Breast epithelium (tissue), 4 donors: ENCODE results near the gene PSMD1. TPM values are rescaled to one million over a fixed set of nuclear protein-coding genes. Genes with fewer than 3 reads are reported as not detected.

Experiments
- DNase-seq, 2 donors: peaks; one replicate each; pipeline ENCODE4 v3.0.0-alpha.2; 2019; ENCODE audit warnings: low spot score in 2 of 2
- H3K27ac ChIP-seq, 2 donors: fragments of 200-600 bp; sonication (generic) in 1 of 2; one replicate each; pipeline ENCODE4 v1.5.1; 2016 to 2019; ENCODE audit warnings: mild to moderate bottlenecking in 1 of 2
- H3K27me3 ChIP-seq, 2 donors: fragments of 200-600 bp; sonication (generic) in 1 of 2; one replicate each; pipeline versions ENCODE4 v1.5.1 to v1.6.0; 2017 to 2019; ENCODE audit warnings: control low read depth in 1 of 2, mild to moderate bottlenecking in 1 of 2
- H3K36me3 ChIP-seq: fragments of 200-600 bp; one replicate; pipeline ENCODE4 v1.5.1; 2019
- H3K4me1 ChIP-seq, 2 donors: fragments of 200-600 bp; sonication (generic); one replicate each; pipeline ENCODE4 v1.5.1; 2016 to 2019; ENCODE audit warnings: control low read depth in 1 of 2
- H3K4me3 ChIP-seq, 3 donors: fragments of 200-600 bp; sonication (generic); 1 replicate in 2 of 3; 2 replicates in 1 of 3; pipeline ENCODE4 v1.5.1; 2016 to 2019; ENCODE audit warnings: mild to moderate bottlenecking in 3 of 3, moderate library complexity in 2 of 3
- H3K9me3 ChIP-seq, 2 donors: fragments of 200-600 bp; sonication (generic) in 1 of 2; one replicate each; pipeline ENCODE4 v1.5.1; 2016 to 2019; ENCODE audit warnings: control low read depth in 1 of 2
- POLR2A ChIP-seq: fragments of 450-650 bp; IDR thresholded peaks from one replicate; pipeline ENCODE4 v1.6.1; 2016; ENCODE audit warnings: antibody characterized with exemption, mild to moderate bottlenecking, moderate library complexity
- POLR2AphosphoS5 ChIP-seq, 3 donors: sonication (generic); formaldehyde crosslinking; IDR thresholded peaks; one replicate each; pipeline ENCODE4 v1.6.1; 2017; ENCODE audit warnings: antibody characterized with exemption in 3 of 3
- intact Hi-C: fragments of 100-400 bp; cut with DNase I; formaldehyde crosslinking; loops from one replicate; pipeline ENCODE4 v1.15.1; 2023; ENCODE audit warnings: low total_unique reads
- total RNA-seq, 3 donors: library from RNA; depleted of rRNA; stranded (reverse); fragments of >200 nt; gene quantifications; one replicate each; pipeline ENCODE4 v1.1.0, GENCODE V29; 2016
- TF ChIP-seq, protein P1 (sequence below), 3 donors: fragments of 450-650 bp; IDR thresholded peaks; one replicate each; pipeline ENCODE4 v1.5.1; 2016 to 2017; ENCODE audit warnings: antibody characterized with exemption in 3 of 3, mild to moderate bottlenecking in 3 of 3, moderate library complexity in 3 of 3

PSMD1 gene
- total RNA-seq, 3 donors from 2014 or later, result 63.8 to 73.0 (median 69.2) TPM

GRCh38 chr2:231126123-231126522 lies 69.5 kb downstream of the PSMD1 start:
- Histone ChIP-seq H3K4me3 (no peak overlapping the region), H3K9me3 (no peaks in the 10 kb centered on the region), H3K27me3 (no peaks in the 10 kb centered on the region), H3K36me3 (no peaks in the 10 kb centered on the region), H3K27ac (no peak overlapping the region), H3K4me1 (peaks cover 0 to 8% of the 10 kb centered on the region in 2 donors)
- DNase-seq, result no peak
- no peak for TF ChIP-seq POLR2AphosphoS5 (IDR thresholded peaks at IDR 0.05)
- intact Hi-C loops, result no loop called here

DNA sequence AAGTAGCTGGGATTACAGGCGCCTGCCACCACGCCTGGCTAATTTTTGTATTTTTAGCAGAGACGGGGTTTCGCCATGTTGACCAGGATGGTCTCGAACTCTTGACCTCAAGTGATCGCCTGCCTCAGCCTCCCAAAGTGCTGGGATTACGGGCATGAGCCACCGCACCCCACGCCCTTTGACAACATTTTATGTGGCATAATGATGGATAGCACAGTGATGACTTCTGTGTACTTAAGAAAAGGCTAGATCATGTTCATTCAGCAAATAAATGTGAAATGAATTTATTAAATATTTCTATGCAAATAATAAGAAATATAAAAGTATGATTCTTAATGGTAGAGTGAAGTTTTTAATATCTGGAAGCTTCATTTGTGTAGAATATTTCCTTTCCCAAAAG lies 70.8 kb downstream of the PSMD1 start:
- Histone ChIP-seq H3K27me3 (no peaks in the 10 kb centered on the region), H3K36me3 (no peaks in the 10 kb centered on the region), H3K4me1 (peaks cover 0 to 8% of the 10 kb centered on the region in 2 donors), H3K4me3 (no peak overlapping the region), H3K9me3 (no peaks in the 10 kb centered on the region), H3K27ac (no peak overlapping the region)
- intact Hi-C loops, result no loop called here
- no peak for DNase-seq
- TF ChIP-seq, protein P1, sequence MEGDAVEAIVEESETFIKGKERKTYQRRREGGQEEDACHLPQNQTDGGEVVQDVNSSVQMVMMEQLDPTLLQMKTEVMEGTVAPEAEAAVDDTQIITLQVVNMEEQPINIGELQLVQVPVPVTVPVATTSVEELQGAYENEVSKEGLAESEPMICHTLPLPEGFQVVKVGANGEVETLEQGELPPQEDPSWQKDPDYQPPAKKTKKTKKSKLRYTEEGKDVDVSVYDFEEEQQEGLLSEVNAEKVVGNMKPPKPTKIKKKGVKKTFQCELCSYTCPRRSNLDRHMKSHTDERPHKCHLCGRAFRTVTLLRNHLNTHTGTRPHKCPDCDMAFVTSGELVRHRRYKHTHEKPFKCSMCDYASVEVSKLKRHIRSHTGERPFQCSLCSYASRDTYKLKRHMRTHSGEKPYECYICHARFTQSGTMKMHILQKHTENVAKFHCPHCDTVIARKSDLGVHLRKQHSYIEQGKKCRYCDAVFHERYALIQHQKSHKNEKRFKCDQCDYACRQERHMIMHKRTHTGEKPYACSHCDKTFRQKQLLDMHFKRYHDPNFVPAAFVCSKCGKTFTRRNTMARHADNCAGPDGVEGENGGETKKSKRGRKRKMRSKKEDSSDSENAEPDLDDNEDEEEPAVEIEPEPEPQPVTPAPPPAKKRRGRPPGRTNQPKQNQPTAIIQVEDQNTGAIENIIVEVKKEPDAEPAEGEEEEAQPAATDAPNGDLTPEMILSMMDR (IDR thresholded peaks at IDR 0.05), result no peak

DNA sequence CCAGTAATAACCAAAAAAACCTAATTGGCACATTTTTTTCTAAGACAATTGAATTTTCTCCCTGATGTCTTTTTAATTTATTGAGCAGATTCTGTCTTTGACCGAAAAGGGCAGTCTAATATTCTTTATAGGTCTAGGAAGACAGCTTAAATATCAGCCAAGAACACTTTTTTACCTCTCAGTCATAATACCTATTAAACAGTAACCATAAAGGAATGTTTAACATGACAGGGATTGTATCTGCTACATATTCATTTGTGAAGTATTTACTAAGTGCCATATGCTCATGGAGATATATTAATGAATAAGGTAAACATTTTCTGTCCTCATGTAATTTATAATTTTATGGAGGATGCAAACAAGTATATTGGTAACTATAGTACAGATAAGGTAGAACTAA lies 71.3 kb downstream of the PSMD1 start:
- TF ChIP-seq, protein P1 (IDR thresholded peaks at IDR 0.05), result no peak
- Histone ChIP-seq H3K9me3 (no peaks in the 10 kb centered on the region), H3K27ac (no peak overlapping the region), H3K27me3 (no peaks in the 10 kb centered on the region), H3K4me1 (peaks cover 0 to 8% of the 10 kb centered on the region in 2 donors), H3K4me3 (no peak overlapping the region), H3K36me3 (no peaks in the 10 kb centered on the region)
- DNase-seq, result no peak
- intact Hi-C loops, result no loop called here

DNA sequence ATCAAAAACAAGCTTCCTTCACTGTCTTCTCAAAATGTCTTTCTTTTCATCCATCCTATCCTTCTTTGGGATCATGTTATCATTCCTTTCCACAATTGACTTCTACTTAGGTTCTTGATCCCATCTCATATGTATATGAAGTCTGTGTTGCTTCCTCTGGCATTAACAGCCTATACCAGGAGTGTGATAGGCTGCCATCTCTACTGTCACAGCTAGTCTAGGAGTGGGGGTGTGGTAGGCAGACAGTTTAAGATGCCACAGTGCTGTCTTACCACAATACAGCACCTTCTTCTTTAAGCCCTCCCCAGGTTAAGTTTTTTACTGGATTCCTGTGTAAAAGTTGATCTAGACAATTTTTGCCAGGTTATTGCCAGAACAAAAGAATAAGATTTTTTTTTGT lies 71.9 kb downstream of the PSMD1 start:
- H3K4me3 ChIP-seq, result no peak overlapping the region
- TF ChIP-seq, protein P1 (IDR thresholded peaks at IDR 0.05), result no peak
- no peak for TF ChIP-seq POLR2AphosphoS5 (IDR thresholded peaks at IDR 0.05)
- TF ChIP-seq POLR2A, result no peak
- no peaks in the 10 kb centered on the region for H3K27me3 ChIP-seq
- H3K27ac ChIP-seq, result no peak overlapping the region
- no peaks in the 10 kb centered on the region for H3K9me3 ChIP-seq
- H3K36me3 ChIP-seq, result no peaks in the 10 kb centered on the region
- peaks cover 0 to 3% of the 10 kb centered on the region in 2 donors for H3K4me1 ChIP-seq
- intact Hi-C loops, result no loop called here
- DNase-seq, result no peak

GRCh38 chr2:231129216-231129615 lies 72.5 kb downstream of the PSMD1 start:
- TF ChIP-seq POLR2A, result no peak
- TF ChIP-seq, protein P1 (IDR thresholded peaks at IDR 0.05), result no peak
- TF ChIP-seq POLR2AphosphoS5 (IDR thresholded peaks at IDR 0.05), result no peak
- H3K4me3 ChIP-seq, result no peak overlapping the region
- H3K4me1 ChIP-seq, result no peaks in the 10 kb centered on the region
- H3K36me3 ChIP-seq, result no peaks in the 10 kb centered on the region
- no peak for DNase-seq
- H3K27me3 ChIP-seq, result no peaks in the 10 kb centered on the region
- H3K9me3 ChIP-seq, result no peaks in the 10 kb centered on the region
- H3K27ac ChIP-seq, result no peak overlapping the region
- intact Hi-C loops, result no loop called here
